DOHH2 (cell line): ENCODE measurements around the gene KLHL2.

Experiments used
- H3F3A ChIP-seq: fragments of 200-600 bp; sonication (generic), shearing (Covaris generic); 2 replicates; pipeline ENCODE4 v1.6.0; 2016; ENCODE audit warnings: antibody characterized with exemption, mild to moderate bottlenecking; ENCODE audit not compliant: control insufficient read depth, insufficient read depth
- H3K27ac ChIP-seq: fragments of 200-600 bp; sonication (generic); 2 replicates; pipeline ENCODE4 v1.5.1; 2014; ENCODE audit warnings: low read depth, mild to moderate bottlenecking, low read length, moderate library complexity
- H3K27me3 ChIP-seq: fragments of 200-600 bp; sonication (generic); 2 replicates; pipeline ENCODE4 v1.6.1; 2014; ENCODE audit warnings: mild to moderate bottlenecking, low read length, mixed read lengths; ENCODE audit not compliant: control insufficient read depth
- H3K36me3 ChIP-seq: fragments of 200-600 bp; sonication (generic); 2 replicates; pipeline ENCODE4 v1.6.1; 2014; ENCODE audit warnings: mild to moderate bottlenecking, low read length, moderate library complexity, mixed read lengths; ENCODE audit not compliant: control insufficient read depth
- H3K4me1 ChIP-seq: fragments of 200-600 bp; sonication (generic); 2 replicates; pipeline ENCODE4 v1.6.1; 2014; ENCODE audit warnings: mild to moderate bottlenecking, low read length, mixed read lengths; ENCODE audit not compliant: control insufficient read depth
- H3K4me2 ChIP-seq: fragments of 200-600 bp; sonication (generic); 2 replicates; pipeline ENCODE4 v1.6.0; 2014; ENCODE audit warnings: mild to moderate bottlenecking, low read length, moderate library complexity
- H3K4me3 ChIP-seq: fragments of 200-600 bp; sonication (generic); 2 replicates; pipeline ENCODE4 v1.5.1; 2014; ENCODE audit warnings: mild to moderate bottlenecking, low read length, mixed read lengths
- H3K79me2 ChIP-seq: fragments of 200-600 bp; sonication (generic); 2 replicates; pipeline ENCODE4 v1.6.1; 2014; ENCODE audit warnings: mild to moderate bottlenecking, low read length, mixed read lengths; ENCODE audit not compliant: control insufficient read depth
- H3K9me2 ChIP-seq: fragments of 200-600 bp; sonication (generic); replicated peaks from 2 replicates; pipeline ENCODE4 v1.6.1; 2014; ENCODE audit warnings: mild to moderate bottlenecking, low read length, mixed read lengths; ENCODE audit not compliant: control insufficient read depth
- H3K9me3 ChIP-seq: fragments of 200-600 bp; sonication (generic); 2 replicates; pipeline ENCODE4 v1.6.1; 2014; ENCODE audit warnings: antibody characterized with exemption, low read length, mixed read lengths; ENCODE audit not compliant: control insufficient read depth, insufficient read depth
- H4K20me1 ChIP-seq: fragments of 200-600 bp; sonication (generic); 2 replicates; pipeline ENCODE4 v1.6.0; 2014; ENCODE audit warnings: low read depth, mild to moderate bottlenecking, antibody characterized with exemption, low read length, moderate library complexity; ENCODE audit not compliant: control insufficient read depth, insufficient read depth
- CTCF ChIP-seq: fragments of 200-600 bp; sonication (generic); IDR thresholded peaks from one replicate; pipeline ENCODE4 v1.5.1; 2014; ENCODE audit warnings: antibody characterized with exemption, mild to moderate bottlenecking, low read depth, low read length; ENCODE audit not compliant: poor library complexity, severe bottlenecking
- EZH2phosphoT487 ChIP-seq: fragments of 200-600 bp; sonication (generic); IDR thresholded peaks from 2 replicates; pipeline ENCODE4 v1.6.1; 2017; ENCODE audit warnings: borderline replicate concordance, mild to moderate bottlenecking, antibody characterized with exemption, low read length, moderate library complexity, mixed read lengths

The KLHL2 gene

GRCh38 chr4:165297626-165298025 lies 90.3 kb downstream of the KLHL2 start:
- no peak for TF ChIP-seq CTCF
- TF ChIP-seq EZH2phosphoT487 = no peak
- Histone ChIP-seq H3K36me3 (peaks cover 8% of the 10 kb centered on the region; the same call in 1 of the 2 replicates), H3K27me3 (no peaks in the 10 kb centered on the region), H4K20me1 (no peaks in the 10 kb centered on the region), H3K4me2 (no peak overlapping the region), H3K4me3 (no peak overlapping the region), H3K27ac (no peak overlapping the region), H3K4me1 (peaks cover 28% of the 10 kb centered on the region), H3F3A (peaks cover 14% of the 10 kb centered on the region), H3K9me2 (no peaks in the 10 kb centered on the region), H3K9me3 (no peaks in the 10 kb centered on the region), H3K79me2 (no peaks in the 10 kb centered on the region)

GRCh38 chr4:165299399-165300060 lies 92.2 kb downstream of the KLHL2 start:
- Histone ChIP-seq H4K20me1 (no peaks in the 10 kb centered on the region), H3K27ac (no peak overlapping the region), H3K4me2 (no peak overlapping the region), H3F3A (peaks cover 9% of the 10 kb centered on the region), H3K4me1 (peaks cover 11% of the 10 kb centered on the region), H3K27me3 (no peaks in the 10 kb centered on the region), H3K36me3 (peaks cover 8% of the 10 kb centered on the region; the same call in 1 of the 2 replicates), H3K4me3 (no peak overlapping the region), H3K9me2 (no peaks in the 10 kb centered on the region), H3K79me2 (no peaks in the 10 kb centered on the region), H3K9me3 (no peaks in the 10 kb centered on the region)
- no peak for TF ChIP-seq EZH2phosphoT487
- TF ChIP-seq CTCF = no peak

GRCh38 chr4:165301833-165302232 lies 94.5 kb downstream of the KLHL2 start:
- H3K9me2 ChIP-seq = no peaks in the 10 kb centered on the region
- no peaks in the 10 kb centered on the region for H4K20me1 ChIP-seq
- no peaks in the 10 kb centered on the region for H3K9me3 ChIP-seq
- no peak overlapping the region for H3K4me3 ChIP-seq
- no peaks in the 10 kb centered on the region for H3K27me3 ChIP-seq
- no peaks in the 10 kb centered on the region for H3K4me1 ChIP-seq
- H3K4me2 ChIP-seq = no peak overlapping the region
- peaks cover 26% of the 10 kb centered on the region for H3K36me3 ChIP-seq
- H3K79me2 ChIP-seq = no peaks in the 10 kb centered on the region
- TF ChIP-seq CTCF = no peak
- TF ChIP-seq EZH2phosphoT487 = no peak
- H3F3A ChIP-seq = no peaks in the 10 kb centered on the region
- no peak overlapping the region for H3K27ac ChIP-seq
